ENCODE data around the gene SIGLEC1. TPM values are rescaled to one million over a fixed set of nuclear protein-coding genes. Genes with fewer than 3 reads are reported as not detected.

Gene SIGLEC1
- total and polyA plus RNA-seq, 2 donors (not counting 3 experiments of a cell fraction or from before 2014, with no cell fraction given): not detected

DNA sequence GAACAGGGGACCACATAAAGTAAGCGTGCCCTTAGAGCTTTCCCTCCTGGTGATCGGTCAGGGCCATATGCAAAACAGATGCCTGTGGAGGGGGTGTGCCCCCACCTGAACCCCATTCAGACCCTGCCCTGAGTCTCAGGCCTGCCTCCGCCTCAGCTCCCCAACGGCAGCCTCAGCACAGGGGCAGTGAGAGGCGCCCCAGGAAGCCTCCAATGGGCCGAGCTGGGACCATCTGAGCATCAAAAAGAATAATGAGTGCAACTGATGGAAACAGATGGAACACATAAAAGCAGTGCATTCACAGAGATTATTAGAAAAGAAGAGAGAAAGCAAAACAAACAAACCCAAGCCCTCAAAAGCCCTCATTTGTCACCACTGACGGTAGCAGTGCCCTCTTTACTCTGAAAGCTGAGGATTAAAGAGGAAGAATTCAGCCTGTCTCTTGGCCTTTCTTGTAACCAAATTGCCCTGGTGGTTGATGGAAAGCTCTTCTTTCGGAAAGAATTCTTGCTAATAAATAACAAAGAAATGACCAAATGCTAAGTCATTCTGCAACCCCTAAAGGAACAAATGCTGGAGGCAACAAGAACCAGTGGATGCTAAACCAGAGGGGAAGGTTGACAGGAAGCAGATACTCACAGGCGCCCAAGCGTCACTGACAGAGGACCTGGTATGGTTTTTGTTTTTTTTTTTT, 48.4 kb upstream of the SIGLEC1 start:
- Histone ChIP-seq H3K79me2 (ENCODE audit: control insufficient read depth, insufficient read depth, low read length) (peaks cover under 1% of the 10 kb centered on the region), H3K36me3 (ENCODE audit: control insufficient read depth in 2 of 2, extremely low read depth in 1 of 2, insufficient read depth in 2 of 2, low read length in 2 of 2) (peaks cover 0 to 3% of the 10 kb centered on the region in 2 experiments), H3K4me2 (ENCODE audit: insufficient read depth, low read length) (no peak overlapping the region), H3K27ac (ENCODE audit: insufficient read depth, low read depth, low read length) (no peak overlapping the region), H3K4me1 (ENCODE audit: control insufficient read depth, extremely low read depth, insufficient read depth, low read length) (peaks cover under 1% of the 10 kb centered on the region), H4K20me1 (replicated peaks; ENCODE audit: control insufficient read depth, extremely low read depth, insufficient read depth, low read length) (no peaks in the 10 kb centered on the region), H3K9me3 (replicated peaks; ENCODE audit: control insufficient read depth, insufficient read depth, low read length) (no peaks in the 10 kb centered on the region), H3K4me3 (replicated peaks in 1 of 3; ENCODE audit: insufficient read depth in 1 of 3, low read depth in 1 of 3, low read length in 3 of 3) (no peak overlapping the region), H3K9ac (replicated peaks; ENCODE audit: extremely low read depth, insufficient read depth, low read length) (no peak overlapping the region), H3K9me1 (replicated peaks; ENCODE audit: control insufficient read depth, extremely low read depth, insufficient read depth, low read length) (no peaks in the 10 kb centered on the region), H2AFZ (ENCODE audit: low read depth, low read length) (no peak overlapping the region), H3K27me3 (ENCODE audit: control insufficient read depth in 2 of 2, insufficient read depth in 2 of 2, low read length in 2 of 2) (no peaks in the 10 kb centered on the region)
- FAIRE-seq (no peak), DNase-seq (ENCODE audit: low read depth, low spot score) (no peak)
- dilution Hi-C loops (cut with MboI; ENCODE audit: extremely low pct_ligation_motif_present, low sequenced_read_pairs): no loop called here
- intact Hi-C loops (cut with micrococcal nuclease): no loop called here
- no TSS peak for BruUV-seq (replicated peaks)
- TF ChIP-seq, protein P1, sequence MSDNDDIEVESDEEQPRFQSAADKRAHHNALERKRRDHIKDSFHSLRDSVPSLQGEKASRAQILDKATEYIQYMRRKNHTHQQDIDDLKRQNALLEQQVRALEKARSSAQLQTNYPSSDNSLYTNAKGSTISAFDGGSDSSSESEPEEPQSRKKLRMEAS (IDR thresholded peaks at IDR 0.05; ENCODE audit: insufficient read depth, insufficient read length): no peak
- TF ChIP-seq, protein P2, sequence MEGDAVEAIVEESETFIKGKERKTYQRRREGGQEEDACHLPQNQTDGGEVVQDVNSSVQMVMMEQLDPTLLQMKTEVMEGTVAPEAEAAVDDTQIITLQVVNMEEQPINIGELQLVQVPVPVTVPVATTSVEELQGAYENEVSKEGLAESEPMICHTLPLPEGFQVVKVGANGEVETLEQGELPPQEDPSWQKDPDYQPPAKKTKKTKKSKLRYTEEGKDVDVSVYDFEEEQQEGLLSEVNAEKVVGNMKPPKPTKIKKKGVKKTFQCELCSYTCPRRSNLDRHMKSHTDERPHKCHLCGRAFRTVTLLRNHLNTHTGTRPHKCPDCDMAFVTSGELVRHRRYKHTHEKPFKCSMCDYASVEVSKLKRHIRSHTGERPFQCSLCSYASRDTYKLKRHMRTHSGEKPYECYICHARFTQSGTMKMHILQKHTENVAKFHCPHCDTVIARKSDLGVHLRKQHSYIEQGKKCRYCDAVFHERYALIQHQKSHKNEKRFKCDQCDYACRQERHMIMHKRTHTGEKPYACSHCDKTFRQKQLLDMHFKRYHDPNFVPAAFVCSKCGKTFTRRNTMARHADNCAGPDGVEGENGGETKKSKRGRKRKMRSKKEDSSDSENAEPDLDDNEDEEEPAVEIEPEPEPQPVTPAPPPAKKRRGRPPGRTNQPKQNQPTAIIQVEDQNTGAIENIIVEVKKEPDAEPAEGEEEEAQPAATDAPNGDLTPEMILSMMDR (IDR thresholded peaks at IDR 0.05; ENCODE audit: extremely low read depth in 1 of 2, insufficient read depth in 1 of 2, low read depth in 1 of 2, low read length in 2 of 2): no peak
- TF ChIP-seq MYC (IDR thresholded peaks at IDR 0.05; ENCODE audit: low read depth, low read length) (no peak), GATA2 (IDR thresholded peaks at IDR 0.05; ENCODE audit: insufficient read depth, insufficient read length, low read depth, low read length) (no peak), FOS (IDR thresholded peaks at IDR 0.05; ENCODE audit: borderline replicate concordance, insufficient read depth, low read length) (no peak), POLR2AphosphoS5 (IDR thresholded peaks at IDR 0.05; ENCODE audit: insufficient read depth, low read depth, low read length) (no peak), POLR2A (IDR thresholded peaks at IDR 0.05; ENCODE audit: low read depth, low read length) (no peak), JUN (IDR thresholded peaks at IDR 0.05; ENCODE audit: borderline replicate concordance, insufficient read depth, insufficient read length, low read depth) (no peak), EZH2 (IDR thresholded peaks at IDR 0.05; ENCODE audit: borderline replicate concordance, low read depth, low read length, severe bottlenecking) (no peak)
- ChIA-PET POLR2A (no interaction called here), CTCF (interaction anchor here (1.0 to 1.7 kb wide), 4 partner anchors 8 to 50 kb away, joined by 3 to 8 read pairs (median 4); no protein-coding TSS in a partner anchor)
